ENCODE data around the gene GCHFR. TPM values are rescaled to one million over a fixed set of nuclear protein-coding genes. Genes with fewer than 3 reads are reported as not detected.

GCHFR gene
- polyA plus RNA-seq, 1 of the 3 experiments (the other 2 are of a cell fraction) = 0.67 TPM

DNA sequence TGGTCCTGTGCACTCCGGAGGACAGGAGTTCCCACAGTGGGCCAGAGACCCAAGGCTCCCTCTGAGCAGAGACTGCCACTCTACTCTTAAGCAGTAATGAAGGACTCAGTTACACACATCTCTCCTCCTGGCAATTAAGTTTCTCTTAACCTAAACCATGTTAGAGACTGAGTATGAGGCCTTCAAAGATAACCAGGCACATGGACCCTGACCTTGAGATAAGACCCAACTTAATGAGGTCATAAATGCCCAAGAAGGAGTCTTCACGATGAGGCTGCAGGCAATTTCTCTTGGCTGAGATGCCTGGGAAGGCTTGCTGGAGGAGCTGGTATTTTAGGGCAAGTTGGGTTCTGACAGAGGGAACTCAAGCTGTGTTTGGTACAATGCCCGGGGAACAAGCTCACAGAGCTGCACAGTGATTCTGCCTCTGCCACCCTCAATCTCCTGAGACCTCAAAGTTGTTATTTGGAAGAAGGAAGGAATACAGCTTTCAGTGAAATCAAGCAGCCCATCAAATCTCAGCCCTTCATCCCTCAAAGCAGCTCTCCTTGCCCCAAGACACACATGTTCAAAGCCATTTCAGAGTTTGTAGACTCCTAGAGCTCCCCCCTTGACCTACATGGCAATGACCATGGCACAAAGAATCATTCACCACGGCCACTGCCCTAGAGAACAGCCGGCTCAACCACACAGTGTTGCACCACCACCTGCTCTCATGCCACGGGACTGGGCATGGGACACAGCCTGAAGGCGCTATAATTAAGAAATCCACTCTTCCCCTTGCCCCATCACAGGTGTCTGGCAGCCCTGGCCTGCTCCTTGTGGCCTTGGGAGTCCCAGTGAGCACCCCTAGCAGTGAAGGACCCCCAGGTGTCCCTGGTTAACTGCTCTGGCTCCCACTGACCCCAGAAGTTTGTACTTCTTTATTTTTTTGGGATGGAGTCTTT, 15.9 kb upstream of the GCHFR start:
- Histone ChIP-seq H3K4me3 (ENCODE audit: low read depth in 2 of 2, low read length in 1 of 2) (no peak overlapping the region), H2AFZ (ENCODE audit: low read depth) (no peak overlapping the region), H3F3A (replicated peaks; ENCODE audit: insufficient read depth) (peaks cover 6% of the 10 kb centered on the region), H3K9me2 (no peaks in the 10 kb centered on the region), H3K36me3 (replicated peaks in 1 of 2; ENCODE audit: control insufficient read depth in 1 of 2, insufficient read depth in 2 of 2, low read length in 1 of 2) (peaks cover 29 to 35% of the 10 kb centered on the region in 2 experiments), H3K9ac (no peak overlapping the region), H3K79me2 (ENCODE audit: insufficient read depth) (peaks cover 18% of the 10 kb centered on the region), H3K9me3 (no peaks in the 10 kb centered on the region), H3K4me1 (ENCODE audit: control insufficient read depth in 1 of 2, insufficient read depth in 2 of 2, low read depth in 1 of 2, low read length in 1 of 2) (peaks cover 0 to 4% of the 10 kb centered on the region in 2 experiments; a peak in 1 of 4 replicates), H3K27ac (ENCODE audit: low read depth in 2 of 2, low read length in 1 of 2) (no peak overlapping the region), H3K27me3 (ENCODE audit: insufficient read depth) (no peaks in the 10 kb centered on the region), H4K20me1 (ENCODE audit: insufficient read depth) (no peaks in the 10 kb centered on the region), H3K4me2 (no peak overlapping the region)
- WGBS (ENCODE audit: low lambda C conversion rate) = 96% methylated on average over 6 of the region's 7 CpGs
- DNase-seq = no peak
- TF ChIP-seq RAD21 (IDR thresholded peaks at IDR 0.05; ENCODE audit: low read length) (no peak), NFIC (IDR thresholded peaks at IDR 0.05; ENCODE audit: borderline replicate concordance) (no peak), RXRA (IDR thresholded peaks at IDR 0.05; ENCODE audit: borderline replicate concordance, low read depth) (no peak), MAX (IDR thresholded peaks at IDR 0.05; ENCODE audit: low read depth) (no peak), CHD2 (IDR thresholded peaks at IDR 0.05; ENCODE audit: low read length, partially characterized antibody) (no peak), RFX5 (IDR thresholded peaks at IDR 0.05; ENCODE audit: low read length) (no peak), NRF1 (IDR thresholded peaks at IDR 0.05; ENCODE audit: low read depth, low read length) (no peak), FOSL2 (IDR thresholded peaks at IDR 0.05; ENCODE audit: borderline replicate concordance, low read depth) (no peak), FOXM1 (IDR thresholded peaks at IDR 0.05; ENCODE audit: low read depth) (no peak), FOXJ3 (CRISPR knock-in tag; IDR thresholded peaks at IDR 0.05) (no peak), MEF2A (IDR thresholded peaks at IDR 0.05; ENCODE audit: borderline replicate concordance, low read depth) (no peak), EP300 (IDR thresholded peaks at IDR 0.05; ENCODE audit: borderline replicate concordance in 1 of 2, low read depth in 1 of 2, low read length in 1 of 2) (no peak), POLR2AphosphoS5 (IDR thresholded peaks at IDR 0.05; ENCODE audit: low read depth, low read length) (no peak), JUND (IDR thresholded peaks at IDR 0.05) (no peak), TEAD4 (IDR thresholded peaks at IDR 0.05; ENCODE audit: borderline replicate concordance, insufficient read depth) (no peak), TCF12 (IDR thresholded peaks at IDR 0.05) (no peak)
- TF ChIP-seq, protein P1, sequence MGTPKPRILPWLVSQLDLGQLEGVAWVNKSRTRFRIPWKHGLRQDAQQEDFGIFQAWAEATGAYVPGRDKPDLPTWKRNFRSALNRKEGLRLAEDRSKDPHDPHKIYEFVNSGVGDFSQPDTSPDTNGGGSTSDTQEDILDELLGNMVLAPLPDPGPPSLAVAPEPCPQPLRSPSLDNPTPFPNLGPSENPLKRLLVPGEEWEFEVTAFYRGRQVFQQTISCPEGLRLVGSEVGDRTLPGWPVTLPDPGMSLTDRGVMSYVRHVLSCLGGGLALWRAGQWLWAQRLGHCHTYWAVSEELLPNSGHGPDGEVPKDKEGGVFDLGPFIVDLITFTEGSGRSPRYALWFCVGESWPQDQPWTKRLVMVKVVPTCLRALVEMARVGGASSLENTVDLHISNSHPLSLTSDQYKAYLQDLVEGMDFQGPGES (IDR thresholded peaks at IDR 0.05; ENCODE audit: low read depth, low read length) = no peak
- TF ChIP-seq, protein P2, sequence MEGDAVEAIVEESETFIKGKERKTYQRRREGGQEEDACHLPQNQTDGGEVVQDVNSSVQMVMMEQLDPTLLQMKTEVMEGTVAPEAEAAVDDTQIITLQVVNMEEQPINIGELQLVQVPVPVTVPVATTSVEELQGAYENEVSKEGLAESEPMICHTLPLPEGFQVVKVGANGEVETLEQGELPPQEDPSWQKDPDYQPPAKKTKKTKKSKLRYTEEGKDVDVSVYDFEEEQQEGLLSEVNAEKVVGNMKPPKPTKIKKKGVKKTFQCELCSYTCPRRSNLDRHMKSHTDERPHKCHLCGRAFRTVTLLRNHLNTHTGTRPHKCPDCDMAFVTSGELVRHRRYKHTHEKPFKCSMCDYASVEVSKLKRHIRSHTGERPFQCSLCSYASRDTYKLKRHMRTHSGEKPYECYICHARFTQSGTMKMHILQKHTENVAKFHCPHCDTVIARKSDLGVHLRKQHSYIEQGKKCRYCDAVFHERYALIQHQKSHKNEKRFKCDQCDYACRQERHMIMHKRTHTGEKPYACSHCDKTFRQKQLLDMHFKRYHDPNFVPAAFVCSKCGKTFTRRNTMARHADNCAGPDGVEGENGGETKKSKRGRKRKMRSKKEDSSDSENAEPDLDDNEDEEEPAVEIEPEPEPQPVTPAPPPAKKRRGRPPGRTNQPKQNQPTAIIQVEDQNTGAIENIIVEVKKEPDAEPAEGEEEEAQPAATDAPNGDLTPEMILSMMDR (IDR thresholded peaks at IDR 0.05) = no peak
- ChIA-PET POLR2A (interaction anchor here (1.1 to 2.1 kb wide), 2 partner anchors 9 to 35 kb away, joined by 5 to 9 read pairs; no protein-coding TSS in a partner anchor), CTCF (interaction anchor here (1.0 to 20.8 kb wide), 8 partner anchors 9 to 146 kb away, joined by 3 to 555 read pairs (median 10); partner anchors contain the start of genes C15orf62, GCHFR and VPS18)

Measured in SK-N-SH (cell line).